ENCODE data around the gene SIGLEC7.

Gene SIGLEC7

DNA sequence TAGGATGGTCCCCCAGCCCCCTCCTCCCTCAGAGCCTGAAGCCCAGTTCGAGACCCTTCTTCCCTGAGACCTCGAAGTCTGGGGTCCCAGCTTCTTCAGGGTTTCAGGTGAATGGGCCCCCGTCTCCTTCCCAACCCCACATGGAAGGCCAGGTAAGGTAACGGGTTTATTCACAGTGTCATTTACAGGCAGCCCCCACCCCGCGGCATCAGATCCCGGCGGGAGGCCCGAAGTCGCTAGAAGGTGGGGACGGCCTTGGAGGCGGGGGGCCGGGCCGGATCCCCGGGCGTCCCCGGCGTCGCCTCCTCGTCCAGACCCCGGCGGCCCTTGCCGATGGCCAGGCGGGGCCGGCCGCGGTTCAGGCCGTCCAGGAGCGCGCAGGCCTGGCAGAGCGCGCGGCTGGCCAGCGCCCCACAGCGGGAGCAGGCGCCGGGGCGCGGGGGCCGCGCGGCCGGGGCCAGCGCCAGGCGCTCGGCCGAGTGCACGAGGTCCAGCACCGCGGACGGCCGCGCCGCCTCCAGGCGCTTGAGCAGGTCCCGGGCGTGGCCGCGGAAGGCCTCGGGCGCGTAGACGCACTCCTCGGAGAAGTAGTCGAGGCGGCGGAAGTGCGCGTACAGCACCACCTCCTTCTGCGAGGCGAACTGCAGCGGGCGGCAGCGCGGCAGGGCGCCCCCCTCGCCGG is 43.6 kb upstream of the SIGLEC7 start:
- Histone ChIP-seq H3K27ac (peak overlapping the region in 7 of 11 experiments; percentile 17 to 51 (median 36); a peak in 9 of 22 replicates), H3K9me3 (replicated peaks in 1 of 11) (peaks cover 0 to 4% (median 0%) of the 10 kb centered on the region in 11 experiments; a peak in 1 of 22 replicates), H3K4me1 (peaks cover 32 to 60% (median 39%) of the 10 kb centered on the region in 10 experiments), H3K9ac (peak overlapping the region in 2 of 11 experiments; percentile 6 to 15; a peak in 2 of 22 replicates), H3K27me3 (no peaks in the 10 kb centered on the region), H4K20me1 (peaks cover 0 to 86% (median 28%) of the 10 kb centered on the region in 11 experiments; a peak in 16 of 22 replicates), H3K36me3 (peaks cover 46 to 80% (median 66%) of the 10 kb centered on the region in 11 experiments), H3K4me2 (peak overlapping the region; percentile 3 to 66 (median 49); a peak in 17 of 22 replicates), H3K4me3 (no peak overlapping the region)
- no peak for TF ChIP-seq Cebpa-rat (IDR thresholded peaks at IDR 0.05)

DNA sequence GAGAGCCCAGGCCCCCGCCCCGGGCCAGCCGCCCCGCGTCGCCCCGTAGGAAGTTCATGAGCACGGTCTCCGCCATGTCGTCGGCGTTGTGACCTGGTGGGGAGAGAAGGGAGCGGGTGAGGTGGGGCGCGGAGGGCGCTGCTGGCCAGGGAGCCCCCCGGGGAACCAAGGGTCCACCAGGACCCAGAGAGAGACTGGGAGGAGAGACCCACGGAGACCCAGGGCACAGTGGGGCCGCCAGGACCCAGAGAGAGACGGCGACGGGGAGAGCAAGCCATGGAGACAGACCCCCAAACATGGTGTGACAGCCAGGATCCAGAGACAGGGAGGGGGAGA is 43.1 kb upstream of the SIGLEC7 start:
- no peak overlapping the region for H3K4me3 ChIP-seq
- H3K4me2 ChIP-seq, result peak overlapping the region in 1 of 11 experiments; percentile 52; a peak in 1 of 22 replicates
- peaks cover 32 to 65% (median 39%) of the 10 kb centered on the region in 10 experiments for H3K4me1 ChIP-seq
- H3K9ac ChIP-seq, result no peak overlapping the region
- H3K36me3 ChIP-seq, result peaks cover 51 to 84% (median 70%) of the 10 kb centered on the region in 11 experiments
- TF ChIP-seq Cebpa-rat (IDR thresholded peaks at IDR 0.05), result no peak
- H4K20me1 ChIP-seq, result peaks cover 0 to 86% (median 33%) of the 10 kb centered on the region in 11 experiments; a peak in 16 of 22 replicates
- H3K27ac ChIP-seq, result no peak overlapping the region
- peaks cover 0 to 4% (median 0%) of the 10 kb centered on the region in 11 experiments; a peak in 1 of 22 replicates for H3K9me3 ChIP-seq (replicated peaks in 1 of 11)
- no peaks in the 10 kb centered on the region for H3K27me3 ChIP-seq

DNA sequence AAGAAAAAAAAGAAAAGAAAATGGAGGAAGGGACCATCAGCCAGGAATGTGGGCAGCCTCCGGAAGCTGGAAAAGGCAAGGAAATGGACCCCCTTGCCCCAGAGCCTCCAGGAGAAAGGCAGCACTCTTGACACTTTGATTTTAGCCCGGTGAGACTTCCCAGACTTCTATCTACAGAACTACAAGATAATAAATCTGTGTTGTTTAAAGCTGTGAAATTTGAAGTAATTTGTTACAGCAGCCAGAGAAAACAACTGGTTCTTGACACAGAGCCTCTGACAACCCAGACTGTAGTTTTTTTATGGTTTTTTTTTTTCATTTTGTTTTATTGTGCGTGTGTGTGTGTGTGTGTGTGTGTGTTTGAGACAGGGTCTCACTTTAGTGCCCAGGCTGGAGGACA is 41.5 kb upstream of the SIGLEC7 start:
- H3K4me3 ChIP-seq, result no peak overlapping the region
- peaks cover 0 to 86% (median 35%) of the 10 kb centered on the region in 11 experiments; a peak in 13 of 22 replicates for H4K20me1 ChIP-seq
- peaks cover 22 to 70% (median 29%) of the 10 kb centered on the region in 10 experiments for H3K4me1 ChIP-seq

DNA sequence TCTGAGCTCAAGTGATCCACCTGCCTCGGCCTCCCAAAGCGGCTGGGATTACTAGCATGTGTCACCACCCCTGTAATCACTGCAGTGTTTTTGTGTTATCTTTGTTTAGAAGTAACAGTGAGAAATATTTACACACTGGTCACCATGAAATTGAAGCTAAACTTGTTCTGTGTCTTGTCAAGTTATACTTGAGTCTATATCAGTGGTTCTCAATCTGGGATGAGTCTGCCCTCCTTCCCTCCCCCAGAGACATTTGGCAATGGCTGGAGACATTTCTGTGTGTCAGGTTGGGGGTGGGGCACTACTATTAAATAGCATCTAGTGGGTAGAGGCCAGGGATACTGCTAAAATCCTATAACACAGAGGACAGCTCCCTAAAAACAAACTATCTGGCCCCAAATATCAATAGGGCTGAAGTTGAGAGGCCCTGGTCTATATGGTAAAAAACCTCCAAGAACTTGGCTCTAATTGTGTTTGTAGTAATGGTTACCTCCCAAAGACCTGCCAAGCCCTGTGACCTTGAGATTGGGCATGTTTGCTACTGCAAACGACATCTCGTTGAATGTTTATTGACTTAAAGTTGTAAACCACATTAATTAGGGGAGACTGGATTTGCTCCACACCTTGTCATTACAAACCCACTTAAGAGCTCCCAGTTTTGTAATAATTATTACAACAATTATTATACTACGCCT is 40.8 kb upstream of the SIGLEC7 start:
- H3K9me3 ChIP-seq (replicated peaks in 1 of 11), result peaks cover 0 to 4% (median 0%) of the 10 kb centered on the region in 11 experiments; a peak in 1 of 22 replicates
- peaks cover 18 to 71% (median 28%) of the 10 kb centered on the region in 10 experiments for H3K4me1 ChIP-seq
- H3K27me3 ChIP-seq, result no peaks in the 10 kb centered on the region
- H3K27ac ChIP-seq, result no peak overlapping the region
- no peak for TF ChIP-seq Cebpa-rat (IDR thresholded peaks at IDR 0.05)
- H3K4me2 ChIP-seq, result no peak overlapping the region
- H3K9ac ChIP-seq, result 0 out of 22 replicates have a peak overlapping the region, but pooled peaks of 2 of the 11 experiments have one; percentile 0 to 15
- peaks cover 0 to 91% (median 35%) of the 10 kb centered on the region in 11 experiments; a peak in 13 of 22 replicates for H4K20me1 ChIP-seq
- no peak overlapping the region for H3K4me3 ChIP-seq
- peaks cover 64 to 96% (median 81%) of the 10 kb centered on the region in 11 experiments for H3K36me3 ChIP-seq

More for the DNA sequence above, 41.5 kb upstream of the SIGLEC7 start:
- no peaks in the 10 kb centered on the region for H3K27me3 ChIP-seq
- TF ChIP-seq Cebpa-rat (IDR thresholded peaks at IDR 0.05), result no peak
- 0 out of 22 replicates have a peak overlapping the region, but pooled peaks of 1 of the 11 experiments have one; percentile 15 for H3K9ac ChIP-seq
- peaks cover 0 to 4% (median 0%) of the 10 kb centered on the region in 11 experiments; a peak in 1 of 22 replicates for H3K9me3 ChIP-seq (replicated peaks in 1 of 11)
- no peak overlapping the region for H3K4me2 ChIP-seq
- peaks cover 64 to 97% (median 81%) of the 10 kb centered on the region in 11 experiments for H3K36me3 ChIP-seq
- H3K27ac ChIP-seq, result no peak overlapping the region

DNA sequence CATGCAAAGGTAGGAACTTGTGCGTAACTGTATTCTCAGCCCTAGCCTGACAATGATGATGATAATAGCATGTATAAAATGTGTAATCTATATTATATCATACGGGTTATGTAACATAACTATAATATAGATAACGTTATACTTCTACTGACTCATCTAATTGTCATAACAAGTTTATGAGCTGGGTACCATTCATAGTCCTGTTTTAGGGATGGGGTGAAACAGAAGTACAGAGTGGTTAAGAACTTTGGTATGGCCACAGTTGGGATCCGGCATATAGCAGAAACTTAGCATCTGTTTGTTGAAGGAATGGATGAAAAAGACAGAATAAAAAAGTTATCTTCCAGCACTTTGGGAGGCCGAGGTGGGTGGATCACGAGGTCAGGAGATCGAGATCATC is 39.1 kb upstream of the SIGLEC7 start:
- Histone ChIP-seq H3K4me3 (no peak overlapping the region), H3K4me1 (peaks cover 16 to 69% (median 25%) of the 10 kb centered on the region in 10 experiments), H3K9me3 (replicated peaks in 1 of 11) (peaks cover 0 to 4% (median 0%) of the 10 kb centered on the region in 11 experiments; a peak in 1 of 22 replicates), H4K20me1 (peaks cover 0 to 78% (median 35%) of the 10 kb centered on the region in 11 experiments; a peak in 12 of 22 replicates), H3K27ac (no peak overlapping the region), H3K9ac (peak overlapping the region in 1 of 11 experiments; percentile 38; a peak in 1 of 22 replicates), H3K4me2 (0 out of 22 replicates have a peak overlapping the region, but pooled peaks of 1 of the 11 experiments have one; percentile 37), H3K36me3 (peaks cover 64 to 83% (median 75%) of the 10 kb centered on the region in 11 experiments), H3K27me3 (no peaks in the 10 kb centered on the region)
- no peak for TF ChIP-seq Cebpa-rat (IDR thresholded peaks at IDR 0.05)

DNA sequence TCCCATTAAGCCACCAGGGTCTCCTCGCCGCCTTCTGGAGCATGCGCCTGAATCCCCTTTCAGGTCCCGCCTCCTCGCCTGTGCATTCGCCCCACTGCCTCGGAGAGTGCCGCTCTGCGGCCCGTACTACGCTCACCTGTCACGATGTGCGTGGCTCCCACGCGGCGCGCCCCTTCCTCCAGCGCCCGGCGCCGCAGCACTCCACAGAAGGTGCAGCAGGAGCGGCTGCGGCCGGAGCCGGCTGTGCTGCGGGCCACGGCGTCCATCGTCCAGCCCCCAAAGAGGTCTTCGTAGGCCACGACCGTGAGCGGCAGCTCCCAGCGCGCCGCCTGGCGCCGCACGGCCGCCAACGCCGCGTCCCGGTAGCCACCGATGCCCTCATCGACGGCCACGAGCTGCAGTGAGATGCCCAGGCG is 38.2 kb upstream of the SIGLEC7 start:
- Histone ChIP-seq H3K27ac (no peak overlapping the region), H3K9ac (peak overlapping the region in 1 of 11 experiments; percentile 1; a peak in 1 of 22 replicates), H3K36me3 (peaks cover 56 to 74% (median 67%) of the 10 kb centered on the region in 11 experiments), H3K9me3 (replicated peaks in 1 of 11) (peaks cover 0 to 4% (median 0%) of the 10 kb centered on the region in 11 experiments; a peak in 1 of 22 replicates), H4K20me1 (peaks cover 0 to 71% (median 35%) of the 10 kb centered on the region in 11 experiments; a peak in 12 of 22 replicates), H3K4me3 (no peak overlapping the region), H3K4me1 (peaks cover 14 to 68% (median 24%) of the 10 kb centered on the region in 10 experiments), H3K27me3 (peaks cover 0 to 2% (median 0%) of the 10 kb centered on the region in 11 experiments; a peak in 3 of 22 replicates), H3K4me2 (peak overlapping the region in 1 of 11 experiments; percentile 16; a peak in 2 of 22 replicates)
- TF ChIP-seq Cebpa-rat (IDR thresholded peaks at IDR 0.05), result no peak

DNA sequence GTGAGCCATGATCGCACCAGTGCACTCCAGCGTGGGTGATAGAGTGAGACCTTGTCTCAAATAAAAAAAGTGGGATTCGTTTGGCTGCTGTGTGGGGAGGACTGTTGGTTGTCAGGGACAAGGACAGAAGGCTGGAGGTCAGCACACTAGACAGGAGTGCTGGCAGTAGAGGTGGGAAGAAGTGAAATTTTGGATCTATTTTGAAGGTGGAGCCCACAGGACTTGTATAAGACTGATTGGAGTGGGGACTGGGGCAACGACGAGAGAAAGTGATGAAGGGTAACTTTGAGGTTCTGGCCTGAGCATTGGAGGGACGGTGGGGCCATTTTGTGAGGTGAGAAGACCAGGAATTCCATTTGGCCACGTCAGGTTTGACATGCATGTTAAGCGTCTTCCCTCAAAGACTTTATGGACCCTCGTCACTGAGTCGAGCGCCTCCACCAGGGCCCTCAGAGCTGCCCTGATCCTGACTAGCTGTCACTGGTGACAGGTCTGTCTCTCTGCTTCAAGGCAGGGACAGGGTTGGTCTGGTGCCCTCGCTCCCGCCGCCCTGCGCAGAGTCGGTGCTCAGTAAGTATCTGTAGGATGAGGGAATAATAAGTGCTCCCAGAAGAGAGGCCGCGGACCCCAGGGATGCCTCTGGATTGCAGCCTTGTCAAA is 34.6 kb upstream of the SIGLEC7 start:
- Histone ChIP-seq H4K20me1 (peaks cover 0 to 35% (median 12%) of the 10 kb centered on the region in 11 experiments; a peak in 11 of 22 replicates), H3K4me2 (peak overlapping the region; percentile 83 to 100 (median 96)), H3K9ac (peak overlapping the region; percentile 81 to 94 (median 89)), H3K27me3 (peaks cover 0 to 3% (median 0%) of the 10 kb centered on the region in 11 experiments; a peak in 3 of 22 replicates), H3K36me3 (peaks cover 27 to 38% (median 31%) of the 10 kb centered on the region in 11 experiments), H3K27ac (peak overlapping the region; percentile 58 to 94 (median 88)), H3K9me3 (replicated peaks in 1 of 11) (no peaks in the 10 kb centered on the region), H3K4me3 (peak overlapping the region; percentile 67 to 85 (median 78)), H3K4me1 (peaks cover 17 to 85% (median 34%) of the 10 kb centered on the region in 10 experiments)
- TF ChIP-seq Cebpa-rat (IDR thresholded peaks at IDR 0.05), result no peak
